Naive B cell (primary cell): ENCODE data around the gene SMIM24. TPM values are rescaled to one million over a fixed set of nuclear protein-coding genes. Genes with fewer than 3 reads are reported as not detected.
"Not testable (repeated sequence)": the region's sequence is repeated elsewhere in the genome, so short reads cannot be mapped to it uniquely, and the experiment has no call there.

Source experiments
- ATAC-seq, 2 donors: fragments of 150-1000 bp; cut with Tn5 transposase; 2 replicates each; pipeline ENCODE4 v1.10.0; 2021; ENCODE audit warnings: low read depth in 2 of 2, mild to moderate bottlenecking in 2 of 2, moderate library complexity in 2 of 2
- DNase-seq: peaks from one replicate; pipeline ENCODE4 v3.0.0; 2022
- H3K27ac Mint-ChIP-seq, 6 donors: one replicate each; pipeline ENCODE4 v1.8.0; 2020 to 2022; ENCODE audit warnings: mild to moderate bottlenecking in 6 of 6, mixed read lengths in 6 of 6, moderate library complexity in 5 of 6, inconsistent platforms in 2 of 6
- H3K27me3 Mint-ChIP-seq, 3 donors: one replicate each; pipeline ENCODE4 v1.8.0; 2021 to 2022; ENCODE audit warnings: mixed read lengths in 3 of 3, mild to moderate bottlenecking in 1 of 3
- H3K36me3 Mint-ChIP-seq, 2 donors: one replicate each; pipeline ENCODE4 v1.8.0; 2020 to 2022; ENCODE audit warnings: mixed read lengths in 2 of 2, inconsistent platforms in 1 of 2, mild to moderate bottlenecking in 1 of 2
- H3K4me1 Mint-ChIP-seq, 3 donors: one replicate each; pipeline ENCODE4 v1.8.0; 2020 to 2022; ENCODE audit warnings: mixed read lengths in 3 of 3, inconsistent platforms in 1 of 3, mild to moderate bottlenecking in 1 of 3, moderate library complexity in 1 of 3
- H3K4me3 Mint-ChIP-seq, 8 donors: one replicate each; pipeline ENCODE4 v1.8.0; 2020 to 2022; ENCODE audit warnings: mild to moderate bottlenecking in 8 of 8, mixed read lengths in 8 of 8, moderate library complexity in 8 of 8, inconsistent platforms in 2 of 8
- H3K9me3 Mint-ChIP-seq, 7 donors: one replicate each; pipeline ENCODE4 v1.8.0; 2020 to 2022; ENCODE audit warnings: mixed read lengths in 7 of 7, mild to moderate bottlenecking in 5 of 7, inconsistent platforms in 2 of 7, moderate library complexity in 1 of 7
- polyA plus RNA-seq, 6 donors: library from polyadenylated mRNA; unstranded; fragments of 300-500 nt; fragmentation: Illumina TruSeq; gene quantifications; one replicate each; pipeline ENCODE4 v1.2.3, GENCODE V29; 2021; ENCODE audit warnings: low read depth in 6 of 6

The SMIM24 gene
- polyA plus RNA-seq, 6 donors from 2014 or later: 0.50 to 1.2 (median 0.72) TPM; not detected in 2

GRCh38 chr19:3510727-3511126, 30.4 kb upstream of the SMIM24 start:
- H3K27me3 Mint-ChIP-seq: no peaks in the 10 kb centered on the region
- H3K4me1 Mint-ChIP-seq: peaks cover 42 to 67% (median 65%) of the 10 kb centered on the region in 3 donors
- H3K27ac Mint-ChIP-seq: peak overlapping the region in 1 of 6 donors; percentile 89
- H3K4me3 Mint-ChIP-seq: peak overlapping the region in 1 of 8 donors; percentile 48
- ATAC-seq (no peak), DNase-seq (no peak)
- no peaks in the 10 kb centered on the region for H3K9me3 Mint-ChIP-seq
- peaks cover 0 to 11% of the 10 kb centered on the region in 2 donors for H3K36me3 Mint-ChIP-seq

GRCh38 chr19:3509566-3509989, 29.3 kb upstream of the SMIM24 start:
- peak overlapping the region; percentile 23 to 89 (median 62) for H3K4me3 Mint-ChIP-seq
- no peaks in the 10 kb centered on the region for H3K27me3 Mint-ChIP-seq
- H3K27ac Mint-ChIP-seq: peak overlapping the region in 4 of 6 donors; percentile 42 to 68 (median 48)
- peaks cover 43 to 70% (median 65%) of the 10 kb centered on the region in 3 donors for H3K4me1 Mint-ChIP-seq
- H3K9me3 Mint-ChIP-seq: no peaks in the 10 kb centered on the region
- peaks cover 0 to 11% of the 10 kb centered on the region in 2 donors for H3K36me3 Mint-ChIP-seq
- ATAC-seq: no peak
- DNase-seq: no peak

- H3K4me1 Mint-ChIP-seq: peaks cover 40 to 64% (median 60%) of the 10 kb centered on the region in 3 donors
- peaks cover 0 to 11% of the 10 kb centered on the region in 2 donors for H3K36me3 Mint-ChIP-seq
- H3K9me3 Mint-ChIP-seq: no peaks in the 10 kb centered on the region
- ATAC-seq (no peak), DNase-seq (no peak)
- peak overlapping the region in 5 of 6 donors; percentile 63 to 98 (median 88) for H3K27ac Mint-ChIP-seq
- no peaks in the 10 kb centered on the region for H3K27me3 Mint-ChIP-seq
- peak overlapping the region; percentile 52 to 89 (median 70) for H3K4me3 Mint-ChIP-seq
Measured at GRCh38 chr19:3508771-3509535, 28.6 kb upstream of the SMIM24 start.

GRCh38 chr19:3508121-3508661, 27.9 kb upstream of the SMIM24 start:
- Mint-ChIP-seq H3K27ac (peak overlapping the region in 3 of 6 donors; percentile 63 to 98 (median 82)), H3K4me3 (peak overlapping the region; percentile 48 to 93 (median 68)), H3K4me1 (peaks cover 36 to 59% (median 55%) of the 10 kb centered on the region in 3 donors), H3K36me3 (peaks cover 0 to 11% of the 10 kb centered on the region in 2 donors)
- not testable (repeated sequence) for ATAC-seq, H3K9me3 Mint-ChIP-seq, DNase-seq, H3K27me3 Mint-ChIP-seq

DNA sequence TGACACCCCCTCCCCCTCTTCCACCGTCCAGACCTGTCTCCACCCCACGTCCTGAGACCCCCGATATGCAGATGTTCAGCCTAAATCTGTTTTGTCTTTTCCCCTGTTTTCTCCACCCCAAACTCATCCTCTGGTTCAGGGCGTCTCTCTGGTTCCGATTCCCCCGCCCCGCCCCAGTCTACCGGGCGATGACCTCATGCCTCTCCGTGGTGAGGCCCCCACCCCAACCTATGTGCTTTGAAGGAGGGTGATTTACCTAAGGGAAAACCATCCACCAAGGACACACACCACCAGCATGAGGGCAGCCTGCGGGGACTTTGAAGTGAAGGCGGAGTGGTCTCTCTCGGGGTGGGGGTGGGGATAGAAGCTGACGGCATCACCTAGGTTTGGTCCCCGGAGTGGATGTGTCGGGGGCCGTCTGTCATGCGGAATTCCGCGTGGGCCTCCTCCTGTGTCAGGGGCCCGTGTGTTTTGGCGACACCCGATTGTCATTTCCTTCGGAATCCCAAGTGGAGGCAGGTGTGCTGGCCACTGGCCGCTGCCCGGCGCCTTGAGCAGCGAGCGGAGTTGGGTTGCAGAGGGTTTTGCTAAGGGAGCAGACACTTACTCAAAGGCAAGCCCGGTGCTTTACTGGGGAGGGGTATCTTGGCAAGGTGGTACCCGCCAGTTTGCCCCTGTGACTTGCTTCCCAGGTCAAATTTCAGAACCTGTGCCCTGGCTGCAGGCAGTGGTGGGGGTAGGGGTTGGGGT, 27.2 kb upstream of the SMIM24 start:
- no peaks in the 10 kb centered on the region for H3K27me3 Mint-ChIP-seq
- H3K36me3 Mint-ChIP-seq: peaks cover 0 to 11% of the 10 kb centered on the region in 2 donors
- H3K9me3 Mint-ChIP-seq: no peaks in the 10 kb centered on the region
- H3K4me1 Mint-ChIP-seq: peaks cover 36 to 59% (median 54%) of the 10 kb centered on the region in 3 donors
- DNase-seq: no peak
- no peak for ATAC-seq
- peak overlapping the region in 5 of 6 donors; percentile 44 to 98 (median 86) for H3K27ac Mint-ChIP-seq
- H3K4me3 Mint-ChIP-seq: peak overlapping the region; percentile 88 to 96 (median 93)

DNA sequence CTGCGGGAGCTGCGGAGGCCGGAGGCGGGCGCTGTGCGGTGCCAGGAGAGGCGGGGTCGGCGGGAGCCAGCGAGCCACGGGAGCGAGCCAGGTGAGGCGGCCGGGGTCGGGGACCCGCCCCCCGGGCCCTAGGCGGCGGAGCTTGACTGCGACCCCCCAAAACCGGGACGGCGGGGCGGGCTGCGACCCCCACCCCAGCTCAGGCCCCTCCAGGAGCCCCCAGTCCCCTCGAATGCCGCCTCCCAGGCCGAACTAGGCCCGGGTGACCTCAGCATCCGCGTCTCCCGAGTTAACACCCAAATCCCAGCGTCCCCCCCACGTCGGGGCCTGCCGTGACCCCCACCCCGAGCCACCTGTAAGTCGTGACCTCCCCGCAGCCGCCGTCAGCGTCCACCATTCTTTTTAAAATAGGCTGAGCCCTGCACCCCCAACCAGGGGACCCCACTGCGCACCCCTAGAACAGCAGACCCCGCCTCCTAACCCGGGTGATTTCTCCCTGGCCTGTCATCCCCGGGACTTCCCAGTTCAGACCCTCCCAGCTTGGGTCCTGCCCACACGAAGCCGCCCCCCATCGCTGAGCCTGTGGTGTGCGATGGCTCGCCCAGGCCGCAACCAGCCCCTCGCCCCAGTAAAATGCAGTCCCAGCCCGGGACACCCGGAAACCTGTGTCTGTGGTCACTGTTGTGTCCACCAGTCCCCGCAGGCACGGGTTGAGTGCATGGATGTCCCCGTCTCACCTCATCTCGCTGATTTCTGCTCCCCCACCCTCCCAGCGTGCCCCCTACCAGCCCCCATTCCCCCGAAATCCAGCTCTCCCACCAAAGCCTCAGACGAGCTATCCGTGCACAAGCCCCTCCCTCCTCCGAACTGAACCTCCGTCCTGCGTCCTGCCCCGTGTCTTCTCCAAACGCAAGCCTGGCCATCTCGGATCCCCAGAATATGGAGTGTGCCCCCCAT, 26.3 kb upstream of the SMIM24 start:
- peak; percentile 5 to 6 for ATAC-seq
- peak overlapping the region; percentile 39 to 98 (median 94) for H3K27ac Mint-ChIP-seq
- H3K9me3 Mint-ChIP-seq: no peaks in the 10 kb centered on the region

DNA sequence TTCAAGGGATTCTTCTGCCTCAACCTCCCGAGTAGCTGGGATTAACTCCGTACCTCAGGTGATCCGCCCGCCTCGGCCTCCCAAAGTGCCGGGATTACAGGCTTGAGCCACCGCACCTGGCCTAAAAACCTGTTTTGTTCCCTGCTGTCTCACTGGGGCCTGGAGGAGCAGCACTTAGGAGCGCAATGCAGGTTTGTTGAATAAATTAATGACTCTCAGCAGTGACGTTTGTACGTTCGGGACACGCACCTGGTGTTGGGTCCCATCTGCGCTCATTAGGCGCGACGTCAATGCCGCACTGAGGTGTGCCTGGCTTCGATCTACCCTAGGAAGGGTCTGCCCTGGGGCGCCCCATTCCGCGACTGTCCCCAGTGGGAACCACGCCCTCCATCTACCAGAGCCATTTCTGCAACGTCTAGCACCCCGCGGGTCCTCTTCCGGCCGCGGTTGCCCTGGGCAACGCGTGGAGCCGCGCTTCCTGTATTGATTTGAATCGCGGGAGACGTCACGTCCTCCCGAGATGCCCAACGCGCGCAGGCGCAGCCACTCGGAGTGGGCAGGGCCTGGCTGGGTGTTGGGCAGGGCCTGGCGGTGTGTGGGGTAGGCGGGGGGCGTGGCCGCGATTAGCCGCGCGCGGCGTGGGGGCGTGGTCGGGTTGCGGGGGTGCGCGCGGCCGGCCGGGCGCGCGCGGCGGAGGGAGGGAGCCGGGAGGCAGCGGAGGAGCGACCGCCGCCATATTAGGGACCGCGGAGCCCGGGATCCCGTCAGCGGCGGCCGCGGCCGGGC, 25.5 kb upstream of the SMIM24 start, which contains the start of gene FZR1:
Gene FZR1, plus strand, starts transcription at position 714 of the 786 bp plus-strand sequence. CDS start 16,679 bp downstream, outside the sequence.
- Mint-ChIP-seq H3K27ac (peak within 1 kb of the TSS; percentile 98 to 100 (median 100)), H3K4me1 (peaks cover 35 to 49% (median 48%) of the 10 kb centered on the region in 3 donors)
- peak; percentile 84 to 90 for ATAC-seq

More for the DNA sequence above, 26.3 kb upstream of the SMIM24 start:
- H3K4me1 Mint-ChIP-seq: peaks cover 32 to 54% (median 46%) of the 10 kb centered on the region in 3 donors
- peak overlapping the region; percentile 88 to 96 (median 93) for H3K4me3 Mint-ChIP-seq
- H3K36me3 Mint-ChIP-seq: peaks cover 0 to 11% of the 10 kb centered on the region in 2 donors
- DNase-seq: peak; percentile 29
- no peaks in the 10 kb centered on the region for H3K27me3 Mint-ChIP-seq

DNA sequence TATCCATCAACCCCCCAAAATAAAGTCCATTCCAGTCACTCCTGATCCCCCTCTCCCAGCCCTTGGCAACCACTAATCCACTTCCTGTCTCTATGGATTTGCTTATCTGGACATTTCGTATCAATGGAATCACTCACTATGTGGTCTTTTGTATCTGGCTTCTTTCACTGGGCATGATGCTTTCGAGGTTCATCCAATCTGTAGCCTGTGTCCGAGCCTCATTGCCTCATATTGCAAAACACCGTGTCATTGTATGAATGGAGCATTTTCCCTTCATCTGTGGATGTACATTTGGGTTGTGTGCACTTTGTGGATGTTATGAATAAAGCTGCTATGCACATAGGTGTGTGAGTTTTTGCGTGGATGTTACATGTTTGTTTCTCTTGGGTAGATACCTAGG, 24.4 kb upstream of the SMIM24 start:
- Mint-ChIP-seq H3K36me3 (peaks cover 0 to 7% of the 10 kb centered on the region in 2 donors), H3K27me3 (no peaks in the 10 kb centered on the region), H3K27ac (peak overlapping the region; percentile 98 to 100 (median 100)), H3K4me3 (peak overlapping the region in 5 of 8 donors; percentile 89 to 96 (median 95)), H3K9me3 (peaks cover 0 to 5% (median 0%) of the 10 kb centered on the region in 7 donors), H3K4me1 (peaks cover 36 to 47% (median 44%) of the 10 kb centered on the region in 3 donors)
- no peak for ATAC-seq
- DNase-seq: no peak

More for the DNA sequence above, 25.5 kb upstream of the SMIM24 start, which contains the start of gene FZR1:
- peak within 1 kb of the TSS; percentile 89 to 96 (median 95) for H3K4me3 Mint-ChIP-seq
- H3K27me3 Mint-ChIP-seq: no peaks in the 10 kb centered on the region
- H3K36me3 Mint-ChIP-seq: peaks cover 0 to 11% of the 10 kb centered on the region in 2 donors
- peaks cover 0 to 3% (median 0%) of the 10 kb centered on the region in 7 donors for H3K9me3 Mint-ChIP-seq
- DNase-seq: peak; percentile 100

GRCh38 chr19:3503036-3503572, 22.8 kb upstream of the SMIM24 start:
- DNase-seq: no peak
- H3K4me1 Mint-ChIP-seq: peaks cover 32 to 43% (median 41%) of the 10 kb centered on the region in 3 donors
- H3K27me3 Mint-ChIP-seq: no peaks in the 10 kb centered on the region
- H3K27ac Mint-ChIP-seq: peak overlapping the region in 1 of 6 donors; percentile 67
- H3K4me3 Mint-ChIP-seq: peak overlapping the region in 1 of 8 donors; percentile 89
- no peaks in the 10 kb centered on the region for H3K36me3 Mint-ChIP-seq
- no peak for ATAC-seq
- peaks cover 0 to 5% (median 0%) of the 10 kb centered on the region in 7 donors for H3K9me3 Mint-ChIP-seq

- no peaks in the 10 kb centered on the region for H3K36me3 Mint-ChIP-seq
- ATAC-seq: no peak
- H3K4me1 Mint-ChIP-seq: peaks cover 28 to 41% (median 37%) of the 10 kb centered on the region in 3 donors
- no peak for DNase-seq
- H3K9me3 Mint-ChIP-seq: peaks cover 0 to 5% (median 0%) of the 10 kb centered on the region in 7 donors
- peak overlapping the region in 1 of 8 donors; percentile 4 for H3K4me3 Mint-ChIP-seq
- H3K27ac Mint-ChIP-seq: peak overlapping the region in 1 of 6 donors; percentile 24
- H3K27me3 Mint-ChIP-seq: no peaks in the 10 kb centered on the region
Measured at GRCh38 chr19:3501780-3502179, 21.5 kb upstream of the SMIM24 start.

GRCh38 chr19:3500429-3501101, 20.2 kb upstream of the SMIM24 start, which contains the start of gene DOHH:
Gene DOHH (minus strand): TSS chr19:3500674. CDS start chr19:3496814, 3,860 bp downstream.
- peak; percentile 93 for DNase-seq
- Mint-ChIP-seq H3K36me3 (no peaks in the 10 kb centered on the region), H3K9me3 (peaks cover 0 to 5% (median 0%) of the 10 kb centered on the region in 7 donors), H3K4me3 (peak within 1 kb of the TSS; percentile 92 to 98 (median 94)), H3K27ac (peak within 1 kb of the TSS; percentile 96 to 99 (median 98)), H3K4me1 (peaks cover 22 to 37% (median 29%) of the 10 kb centered on the region in 3 donors), H3K27me3 (no peaks in the 10 kb centered on the region)
- ATAC-seq: peak; percentile 88 to 90
